Pancreas (tissue), 10 donors: ENCODE data around the gene GRIN2C. TPM values are rescaled to one million over a fixed set of nuclear protein-coding genes. Genes with fewer than 3 reads are reported as not detected.
"Not testable (repeated sequence)": the region's sequence is repeated elsewhere in the genome, so short reads cannot be mapped to it uniquely, and the experiment has no call there.

Source experiments
- ATAC-seq, 4 donors: fragments of 200-7000 bp; cut with Tn5 transposase; one replicate each; pipeline versions ENCODE4 v1.8.0 to v1.9.1; 2020; ENCODE audit warnings: mild to moderate bottlenecking in 4 of 4, moderate library complexity in 4 of 4
- DNase-seq, 6 donors: peaks; one replicate each; pipeline ENCODE4 v3.0.0-alpha.2; 2020
- FAIRE-seq: peaks from 2 replicates; lab custom pipeline; 2012; peaks lifted over from hg19 to GRCh38; lab: Jason Lieb, UNC
- H3K27ac ChIP-seq, 4 donors: fragments of 200-600 bp; sonication (generic); 1 replicate in 3 of 4; 2 replicates in 1 of 4; pipeline versions ENCODE4 v1.5.0 to v1.8.0; 2020
- H3K27me3 ChIP-seq, 4 donors: fragments of 200-600 bp; one replicate each; pipeline ENCODE4 v1.8.0; 2021
- H3K36me3 ChIP-seq, 3 donors: fragments of 200-600 bp; sonication (generic) in 1 of 3; one replicate each; pipeline versions ENCODE4 v1.5.0 to v1.8.0; 2020 to 2021
- H3K4me1 ChIP-seq, 3 donors: fragments of 200-600 bp; one replicate each; pipeline ENCODE4 v1.8.0; 2021
- H3K4me3 ChIP-seq, 4 donors: fragments of 200-600 bp; sonication (generic) in 2 of 4; one replicate each; pipeline versions ENCODE4 v1.5.0 to v1.8.0; 2020 to 2021
- H3K9me3 ChIP-seq, 4 donors: fragments of 200-600 bp; one replicate each; pipeline ENCODE4 v1.8.0; 2021
- WGBS, 2 donors: extraction: QIAGEN DNeasy Blood & Tissue Kit; methylation state at CpG; one replicate each; pipeline ENCODE4 v1.1.7; 2013; 5-methylcytosine and 5-hydroxymethylcytosine counted together
- intact Hi-C, 3 donors: fragments of 100-400 bp; cut with DNase I; formaldehyde crosslinking; loops; one replicate each; pipeline versions ENCODE4 v1.11.1 to v1.14.2; 2022
- polyA plus RNA-seq, 2 donors: library from polyadenylated mRNA; stranded (reverse); fragments of 200-250 nt; gene quantifications; one replicate each; pipeline ENCODE4 v1.2.3, GENCODE V29; 2013
- total RNA-seq, 6 donors: library from RNA; stranded (reverse); fragmentation: NEBNext Ultra II Directional in 4 of 6; extraction: Animal tissue kit (Norgen Biotek cat#: 25700) in 4 of 6; gene quantifications; one replicate each; pipeline versions ENCODE4 v1.2.1 to v1.2.4, GENCODE V29; 2021 to 2023
- TF ChIP-seq, protein P1 (sequence below), 4 donors: fragments of 200-600 bp; sonication (generic) in 3 of 4; IDR thresholded peaks; one replicate each; pipeline versions ENCODE4 v1.5.0 to v1.8.0; 2021; ENCODE audit warnings: antibody characterized with exemption in 4 of 4
- donor health status: healthy with polysubstance abuse.
- donor health status: DM: no; HTN: no; CAD: no; lungs with moderate emphysema.
- donor health status: DM: no; HTN: no; CAD: no.
- donor health status: control.
- donor health status: control.
- donor health status: Bipolar disorder and iron deficiency.
- donor health status: DM: yes; HTN: yes; CAD: no.
- donor health status: DM: no; HTN: no; CAD: no.
- donor health status: DM: no; HTN: no; CAD: no.
- donor health status: DM: yes; HTN: yes; CAD: no.

Gene GRIN2C
- total and polyA plus RNA-seq, 8 donors = 0.03 to 0.15 (median 0.09) TPM; not detected in 3

DNA sequence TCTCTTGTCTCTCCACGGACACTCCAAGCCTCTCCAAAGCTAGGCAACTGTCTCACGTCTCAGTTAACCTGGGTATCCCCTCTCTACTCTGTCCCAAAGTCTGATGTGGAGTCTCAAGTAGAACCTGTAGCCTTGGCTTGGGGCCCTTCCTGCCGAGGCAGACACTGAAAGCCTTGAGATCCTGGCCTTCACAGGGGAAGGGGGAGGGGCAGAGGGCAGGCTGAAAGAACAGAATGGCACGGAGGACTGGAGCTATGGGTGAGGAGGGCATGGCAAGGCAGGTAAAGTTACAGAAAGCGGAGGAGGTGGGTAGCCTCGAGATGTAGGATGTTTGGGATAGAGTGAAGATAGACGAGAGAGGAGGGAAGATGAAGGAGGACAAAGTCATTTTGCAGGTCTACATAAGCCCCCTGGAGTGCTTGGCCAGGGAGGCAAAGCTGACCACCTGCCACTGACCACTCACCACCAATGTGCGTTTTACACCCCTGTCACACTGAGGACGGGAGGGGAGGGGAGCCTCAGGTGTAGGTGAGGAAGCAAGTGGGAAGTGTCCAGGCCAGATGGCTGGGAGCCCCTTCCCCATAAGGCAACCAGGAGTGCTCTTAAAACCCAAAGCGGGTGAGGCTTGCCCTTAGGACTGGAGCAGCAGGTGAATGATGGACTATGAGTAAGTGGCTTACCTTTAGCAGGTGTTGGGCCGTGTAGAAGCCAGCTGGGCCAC, 11.8 kb upstream of the GRIN2C start:
- no peak for ATAC-seq
- no peak for FAIRE-seq
- H3K4me1 ChIP-seq = peaks cover 0 to 17% (median 16%) of the 10 kb centered on the region in 3 donors
- peak overlapping the region in 1 of 4 donors; percentile 69 for H3K4me3 ChIP-seq
- H3K36me3 ChIP-seq = no peaks in the 10 kb centered on the region
- DNase-seq = peak in 1 of 6 donors; percentile 39
- no peaks in the 10 kb centered on the region for H3K9me3 ChIP-seq
- intact Hi-C loops = no loop called here
- WGBS, 2 donors = 75 to 82% methylated on average over 11 of the region's 11 CpGs
- no peak overlapping the region for H3K27ac ChIP-seq
- TF ChIP-seq, protein P1, sequence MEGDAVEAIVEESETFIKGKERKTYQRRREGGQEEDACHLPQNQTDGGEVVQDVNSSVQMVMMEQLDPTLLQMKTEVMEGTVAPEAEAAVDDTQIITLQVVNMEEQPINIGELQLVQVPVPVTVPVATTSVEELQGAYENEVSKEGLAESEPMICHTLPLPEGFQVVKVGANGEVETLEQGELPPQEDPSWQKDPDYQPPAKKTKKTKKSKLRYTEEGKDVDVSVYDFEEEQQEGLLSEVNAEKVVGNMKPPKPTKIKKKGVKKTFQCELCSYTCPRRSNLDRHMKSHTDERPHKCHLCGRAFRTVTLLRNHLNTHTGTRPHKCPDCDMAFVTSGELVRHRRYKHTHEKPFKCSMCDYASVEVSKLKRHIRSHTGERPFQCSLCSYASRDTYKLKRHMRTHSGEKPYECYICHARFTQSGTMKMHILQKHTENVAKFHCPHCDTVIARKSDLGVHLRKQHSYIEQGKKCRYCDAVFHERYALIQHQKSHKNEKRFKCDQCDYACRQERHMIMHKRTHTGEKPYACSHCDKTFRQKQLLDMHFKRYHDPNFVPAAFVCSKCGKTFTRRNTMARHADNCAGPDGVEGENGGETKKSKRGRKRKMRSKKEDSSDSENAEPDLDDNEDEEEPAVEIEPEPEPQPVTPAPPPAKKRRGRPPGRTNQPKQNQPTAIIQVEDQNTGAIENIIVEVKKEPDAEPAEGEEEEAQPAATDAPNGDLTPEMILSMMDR (IDR thresholded peaks at IDR 0.05) = no peak
- H3K27me3 ChIP-seq = no peaks in the 10 kb centered on the region

DNA sequence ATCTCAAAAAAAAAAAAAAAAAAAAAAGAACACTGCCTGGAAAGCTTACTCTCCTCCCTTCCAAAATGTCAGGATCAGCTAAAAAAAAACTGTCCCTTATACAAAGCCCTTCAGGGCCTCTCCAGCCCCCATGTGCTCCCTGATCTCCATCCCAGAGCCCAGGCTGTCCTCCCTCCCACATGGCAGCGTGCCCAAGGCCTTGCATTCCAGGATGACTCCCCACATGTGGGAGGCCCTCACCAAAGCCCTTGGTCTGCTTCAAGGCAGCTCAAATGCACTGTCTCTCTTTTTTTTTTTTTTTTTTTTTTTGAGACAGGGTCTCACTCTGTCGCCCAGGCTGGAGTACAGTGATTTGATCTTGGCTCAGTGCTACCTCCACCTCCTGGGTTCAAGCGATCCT, 10.8 kb upstream of the GRIN2C start:
- TF ChIP-seq, protein P1 (IDR thresholded peaks at IDR 0.05) = no peak
- no peak for ATAC-seq
- peak in 2 of 6 donors; percentile 65 to 76 for DNase-seq
- 74 to 85% methylated on average over 3 of the region's 3 CpGs for WGBS, 2 donors
- H3K27me3 ChIP-seq = no peaks in the 10 kb centered on the region
- FAIRE-seq = no peak
- H3K36me3 ChIP-seq = no peaks in the 10 kb centered on the region
- no peaks in the 10 kb centered on the region for H3K9me3 ChIP-seq
- intact Hi-C loops = no loop called here
- peaks cover 0 to 14% (median 13%) of the 10 kb centered on the region in 3 donors for H3K4me1 ChIP-seq
- H3K4me3 ChIP-seq = no peak overlapping the region
- H3K27ac ChIP-seq = no peak overlapping the region

DNA sequence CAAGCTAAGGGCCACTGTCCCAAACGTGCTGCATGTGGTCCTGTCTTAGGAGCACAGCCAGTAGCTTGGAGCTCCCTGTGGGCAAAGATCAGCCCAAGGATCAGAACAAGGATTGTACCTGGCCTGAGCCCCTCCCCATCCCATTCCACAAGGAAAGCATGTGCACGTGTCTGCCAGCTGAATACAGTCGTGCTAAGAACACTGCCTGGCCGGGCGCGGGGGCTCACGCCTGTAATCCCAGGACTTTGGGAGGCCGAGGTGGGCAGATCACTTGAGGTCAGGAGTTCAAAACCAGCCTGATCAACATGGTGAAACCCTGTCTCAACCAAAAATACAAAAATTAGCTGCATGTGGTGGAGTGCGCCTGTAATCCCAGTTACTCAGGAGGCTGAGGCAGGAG, 10.3 kb upstream of the GRIN2C start:
- H3K36me3 ChIP-seq, H3K27me3 ChIP-seq, intact Hi-C loops, H3K9me3 ChIP-seq, FAIRE-seq, H3K27ac ChIP-seq, H3K4me3 ChIP-seq, ATAC-seq: not testable (repeated sequence)
- WGBS, 2 donors = 90% methylated on average over 9 of the region's 9 CpGs
- peak in 1 of 6 donors; percentile 47 for DNase-seq
- H3K4me1 ChIP-seq = peaks cover 0 to 10% (median 10%) of the 10 kb centered on the region in 3 donors

DNA sequence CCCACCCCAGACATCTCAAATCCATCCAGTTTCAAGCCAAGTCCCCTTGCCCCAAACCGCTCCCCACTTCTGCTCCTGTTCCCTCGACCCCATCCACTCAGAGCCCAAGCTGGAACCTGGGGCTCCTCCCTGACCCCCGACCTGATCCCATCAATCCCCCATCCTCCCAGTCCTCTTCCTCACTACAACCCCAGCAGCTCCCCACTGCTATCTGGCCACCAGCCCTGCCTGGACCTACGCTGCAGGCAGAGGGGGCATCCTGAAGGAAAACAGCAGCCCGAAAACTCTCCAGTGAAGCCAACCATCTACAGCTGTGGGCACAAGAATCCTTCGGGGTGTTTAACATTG, 9.2 kb upstream of the GRIN2C start:
- no peak for ATAC-seq
- H3K4me1 ChIP-seq = peaks cover 0 to 6% (median 2%) of the 10 kb centered on the region in 3 donors
- no peak for FAIRE-seq
- no peaks in the 10 kb centered on the region for H3K9me3 ChIP-seq
- no peak overlapping the region for H3K27ac ChIP-seq
- H3K27me3 ChIP-seq = no peaks in the 10 kb centered on the region
- WGBS, 2 donors = 89 to 92% methylated on average over 6 of the region's 6 CpGs
- intact Hi-C loops = loop anchor here in 2 of 3 donors (5.0 to 10.0 kb wide), 3 partner anchors 124 to 214 kb away; partner anchors contain the start of gene NHERF1 (in 1 of the 2)
- H3K36me3 ChIP-seq = no peaks in the 10 kb centered on the region
- H3K4me3 ChIP-seq = no peak overlapping the region
- no peak for DNase-seq
- TF ChIP-seq, protein P1 (IDR thresholded peaks at IDR 0.05) = no peak

DNA sequence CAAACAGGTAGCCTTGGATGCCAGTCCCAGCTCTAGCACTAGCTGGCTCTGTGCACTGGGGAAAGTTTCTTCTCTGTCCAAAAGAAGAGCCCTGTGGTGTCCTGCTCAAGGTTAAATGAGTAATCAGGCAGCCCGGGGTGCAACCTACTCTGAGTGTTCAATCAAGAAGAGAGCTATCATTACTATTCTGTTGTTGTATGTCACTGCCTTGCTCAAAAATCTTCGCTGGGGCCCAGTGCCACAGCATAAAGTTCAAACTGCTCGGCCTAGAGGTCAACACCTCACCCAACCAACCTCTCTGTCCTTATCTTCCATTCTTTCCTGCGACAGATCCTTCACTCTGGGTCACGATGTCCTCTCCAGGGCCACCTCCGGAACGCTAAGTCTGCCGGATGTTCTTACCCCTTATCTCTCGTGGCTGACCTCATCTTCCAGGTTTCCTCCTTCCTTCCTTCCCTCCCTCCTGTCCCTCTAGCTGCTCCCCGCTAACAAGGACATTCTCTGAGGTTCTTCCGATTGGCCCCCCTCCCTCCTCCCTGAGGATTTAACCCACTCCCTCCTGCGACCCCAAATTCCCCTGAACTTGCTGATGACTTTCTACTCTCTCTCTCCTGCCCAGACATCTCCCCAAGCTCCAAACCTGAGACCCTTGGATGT, 8.7 kb upstream of the GRIN2C start:
- Histone ChIP-seq H3K4me1 (peaks cover 0 to 3% (median 0%) of the 10 kb centered on the region in 3 donors), H3K36me3 (no peaks in the 10 kb centered on the region), H3K27ac (no peak overlapping the region), H3K9me3 (no peaks in the 10 kb centered on the region), H3K27me3 (no peaks in the 10 kb centered on the region), H3K4me3 (no peak overlapping the region)
- intact Hi-C loops = loop anchor here in 2 of 3 donors (5.0 to 10.0 kb wide), 3 partner anchors 124 to 214 kb away; partner anchors contain the start of gene NHERF1 (in 1 of the 2)
- ATAC-seq = no peak
- TF ChIP-seq, protein P1 (IDR thresholded peaks at IDR 0.05) = no peak
- no peak for FAIRE-seq
- WGBS, 2 donors = 82 to 87% methylated on average over 12 of the region's 12 CpGs
- DNase-seq = no peak
